ENCODE data around the gene COLEC11.

- TF ChIP-seq, protein P1, sequence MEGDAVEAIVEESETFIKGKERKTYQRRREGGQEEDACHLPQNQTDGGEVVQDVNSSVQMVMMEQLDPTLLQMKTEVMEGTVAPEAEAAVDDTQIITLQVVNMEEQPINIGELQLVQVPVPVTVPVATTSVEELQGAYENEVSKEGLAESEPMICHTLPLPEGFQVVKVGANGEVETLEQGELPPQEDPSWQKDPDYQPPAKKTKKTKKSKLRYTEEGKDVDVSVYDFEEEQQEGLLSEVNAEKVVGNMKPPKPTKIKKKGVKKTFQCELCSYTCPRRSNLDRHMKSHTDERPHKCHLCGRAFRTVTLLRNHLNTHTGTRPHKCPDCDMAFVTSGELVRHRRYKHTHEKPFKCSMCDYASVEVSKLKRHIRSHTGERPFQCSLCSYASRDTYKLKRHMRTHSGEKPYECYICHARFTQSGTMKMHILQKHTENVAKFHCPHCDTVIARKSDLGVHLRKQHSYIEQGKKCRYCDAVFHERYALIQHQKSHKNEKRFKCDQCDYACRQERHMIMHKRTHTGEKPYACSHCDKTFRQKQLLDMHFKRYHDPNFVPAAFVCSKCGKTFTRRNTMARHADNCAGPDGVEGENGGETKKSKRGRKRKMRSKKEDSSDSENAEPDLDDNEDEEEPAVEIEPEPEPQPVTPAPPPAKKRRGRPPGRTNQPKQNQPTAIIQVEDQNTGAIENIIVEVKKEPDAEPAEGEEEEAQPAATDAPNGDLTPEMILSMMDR (IDR thresholded peaks at IDR 0.05) = no peak
- no peak for TF ChIP-seq POLR2AphosphoS5 (IDR thresholded peaks at IDR 0.05; ENCODE audit: insufficient read depth in 1 of 2, low read depth in 1 of 2)
These were observed 78.2 kb downstream of the COLEC11 start for GRCh38 chr2:3672861-3673678.
